CD8-positive, alpha-beta memory T cell (primary cell): ENCODE data around the gene CYP17A1. TPM values are rescaled to one million over a fixed set of nuclear protein-coding genes. Genes with fewer than 3 reads are reported as not detected.

Experiments used
- CTCF ChIA-PET: fragments of 350-600 bp; sonication (Branson Sonifier 250); formaldehyde crosslinking; loops from one replicate; lab custom pipeline; 2021; ENCODE audit warnings: antibody characterized with exemption; lab: Charles Lee
- POLR2A ChIA-PET: fragments of 350-600 bp; sonication (Branson Sonifier 250); formaldehyde crosslinking; loops from one replicate; lab custom pipeline; 2021; ENCODE audit warnings: antibody characterized with exemption; lab: Charles Lee
- DNase-seq, 5 donors: peaks; one replicate each; pipeline versions ENCODE4 v3.0.0 to v3.0.0-alpha.2; 2020 to 2022; ENCODE audit warnings: mixed read lengths in 1 of 5
- H3K27ac ChIP-seq: one replicate; pipeline ENCODE4 v1.7.0; 2013; ENCODE audit warnings: low read depth, mild to moderate bottlenecking, low read length, moderate library complexity
- H3K27me3 ChIP-seq: 2 replicates; pipeline ENCODE4 v1.7.0; 2013; ENCODE audit warnings: low read length, mild to moderate bottlenecking; ENCODE audit not compliant: insufficient read depth, poor library complexity, severe bottlenecking
- H3K36me3 ChIP-seq: 2 replicates; pipeline ENCODE4 v1.7.0; 2013; ENCODE audit warnings: mild to moderate bottlenecking, low read length, moderate library complexity; ENCODE audit not compliant: insufficient read depth
- H3K4me1 ChIP-seq: 2 replicates; pipeline ENCODE4 v1.7.0; 2013; ENCODE audit warnings: mild to moderate bottlenecking, low read length, moderate library complexity; ENCODE audit not compliant: insufficient read depth
- H3K4me3 ChIP-seq: 2 replicates; pipeline ENCODE4 v1.7.0; 2013; ENCODE audit warnings: mild to moderate bottlenecking, low read length
- H3K9me3 ChIP-seq: 2 replicates; pipeline ENCODE4 v1.7.0; 2013; ENCODE audit warnings: mild to moderate bottlenecking, low read length
- H3K27ac Mint-ChIP-seq, 8 donors: one replicate each; pipeline ENCODE4 v1.8.0; 2020 to 2021; ENCODE audit warnings: mixed read lengths in 8 of 8, mild to moderate bottlenecking in 6 of 8, inconsistent platforms in 3 of 8, moderate library complexity in 3 of 8
- H3K27me3 Mint-ChIP-seq, 2 donors: one replicate each; pipeline ENCODE4 v1.8.0; 2020 to 2021; ENCODE audit warnings: mixed read lengths in 2 of 2, mild to moderate bottlenecking in 1 of 2, moderate library complexity in 1 of 2
- H3K36me3 Mint-ChIP-seq, 3 donors: one replicate each; pipeline ENCODE4 v1.8.0; 2020 to 2021; ENCODE audit warnings: mixed read lengths in 3 of 3, inconsistent platforms in 1 of 3, mild to moderate bottlenecking in 1 of 3
- H3K4me1 Mint-ChIP-seq, 3 donors: one replicate each; pipeline ENCODE4 v1.8.0; 2020 to 2021; ENCODE audit warnings: mixed read lengths in 3 of 3, inconsistent platforms in 1 of 3, mild to moderate bottlenecking in 1 of 3
- H3K4me3 Mint-ChIP-seq, 7 donors: one replicate each; pipeline ENCODE4 v1.8.0; 2020 to 2021; ENCODE audit warnings: mixed read lengths in 7 of 7, mild to moderate bottlenecking in 6 of 7, moderate library complexity in 4 of 7, inconsistent platforms in 2 of 7
- H3K9me3 Mint-ChIP-seq, 5 donors: one replicate each; pipeline ENCODE4 v1.8.0; 2020 to 2022; ENCODE audit warnings: mixed read lengths in 5 of 5, mild to moderate bottlenecking in 3 of 5, moderate library complexity in 2 of 5, inconsistent platforms in 1 of 5
- polyA plus RNA-seq: library from polyadenylated mRNA; unstranded; fragments of 300-500 nt; fragmentation: Illumina TruSeq; gene quantifications from one replicate; pipeline ENCODE4 v1.2.3, GENCODE V29; 2021
- total RNA-seq, 2 experiments: library from RNA; stranded (reverse); gene quantifications; one replicate each; pipeline ENCODE4 v1.2.3, GENCODE V29; 2021

The CYP17A1 gene
- total RNA-seq: not detected
- polyA plus RNA-seq: 0.13 TPM

GRCh38 chr10:102837230-102837721, at the start of gene CYP17A1:
CYP17A1 (minus strand) TSS chr10:102837413; CDS start chr10:102837361, 52 bp downstream.
- Histone ChIP-seq H3K27me3 (no peaks in the 10 kb centered on the region), H3K27ac (no peak within 1 kb of the TSS), H3K4me3 (no peak within 1 kb of the TSS), H3K9me3 (no peaks in the 10 kb centered on the region), H3K4me1 (no peaks in the 10 kb centered on the region), H3K36me3 (no peaks in the 10 kb centered on the region)
- CTCF ChIA-PET: interaction anchor here (0.7 to 3.8 kb wide), 3 partner anchors 9 to 407 kb away, joined by 3 to 13 read pairs (median 3); no protein-coding TSS in a partner anchor
- Mint-ChIP-seq H3K27me3 (peaks cover 10 to 31% of the 10 kb centered on the region in 2 donors), H3K4me1 (no peaks in the 10 kb centered on the region), H3K4me3 (no peak within 1 kb of the TSS), H3K36me3 (peaks cover 0 to 10% (median 0%) of the 10 kb centered on the region in 3 donors), H3K27ac (peak within 1 kb of the TSS in 1 of 8 donors; percentile 74), H3K9me3 (peaks cover 8 to 14% (median 11%) of the 10 kb centered on the region in 5 donors)
- DNase-seq: no peak
- POLR2A ChIA-PET: no interaction called here

- H3K27me3 Mint-ChIP-seq: no peaks in the 10 kb centered on the region
- peaks cover 0 to 5% (median 4%) of the 10 kb centered on the region in 3 donors for H3K36me3 Mint-ChIP-seq
- CTCF ChIA-PET: no interaction called here
- POLR2A ChIA-PET: no interaction called here
- H3K36me3 ChIP-seq: no peaks in the 10 kb centered on the region
- no peak overlapping the region for H3K4me3 ChIP-seq
- no peaks in the 10 kb centered on the region for H3K9me3 ChIP-seq
- DNase-seq: no peak
- H3K27ac Mint-ChIP-seq: no peak overlapping the region
- H3K4me1 ChIP-seq: no peaks in the 10 kb centered on the region
- H3K27me3 ChIP-seq: no peaks in the 10 kb centered on the region
- no peak overlapping the region for H3K4me3 Mint-ChIP-seq
- no peaks in the 10 kb centered on the region for H3K4me1 Mint-ChIP-seq
- H3K27ac ChIP-seq: no peak overlapping the region
- no peaks in the 10 kb centered on the region for H3K9me3 Mint-ChIP-seq
Measured at GRCh38 chr10:102880256-102880655, 43.0 kb upstream of the CYP17A1 start.

GRCh38 chr10:102878629-102879028, 41.4 kb upstream of the CYP17A1 start:
- ChIA-PET CTCF (interaction anchor here (0.6 kb wide), 1 partner anchor 584 kb away, joined by 6 read pairs; no protein-coding TSS in a partner anchor), POLR2A (no interaction called here)
- H3K9me3 ChIP-seq: no peaks in the 10 kb centered on the region
- no peaks in the 10 kb centered on the region for H3K36me3 ChIP-seq
- H3K27ac Mint-ChIP-seq: no peak overlapping the region
- no peaks in the 10 kb centered on the region for H3K9me3 Mint-ChIP-seq
- peaks cover 0 to 6% (median 5%) of the 10 kb centered on the region in 3 donors for H3K36me3 Mint-ChIP-seq
- H3K4me1 Mint-ChIP-seq: no peaks in the 10 kb centered on the region
- no peaks in the 10 kb centered on the region for H3K4me1 ChIP-seq
- no peak overlapping the region for H3K4me3 ChIP-seq
- H3K27ac ChIP-seq: no peak overlapping the region
- H3K4me3 Mint-ChIP-seq: no peak overlapping the region
- H3K27me3 ChIP-seq: no peaks in the 10 kb centered on the region
- no peaks in the 10 kb centered on the region for H3K27me3 Mint-ChIP-seq
- DNase-seq: no peak

- no peaks in the 10 kb centered on the region for H3K27me3 ChIP-seq
- no peak overlapping the region for H3K4me3 ChIP-seq
- no peaks in the 10 kb centered on the region for H3K36me3 ChIP-seq
- H3K4me1 Mint-ChIP-seq: no peaks in the 10 kb centered on the region
- H3K4me3 Mint-ChIP-seq: no peak overlapping the region
- no peak overlapping the region for H3K27ac Mint-ChIP-seq
- H3K9me3 Mint-ChIP-seq: no peaks in the 10 kb centered on the region
- peaks cover 0 to 10% of the 10 kb centered on the region in 2 donors for H3K27me3 Mint-ChIP-seq
- H3K36me3 Mint-ChIP-seq: peaks cover 0 to 6% (median 5%) of the 10 kb centered on the region in 3 donors
- CTCF ChIA-PET: no interaction called here
- no peaks in the 10 kb centered on the region for H3K9me3 ChIP-seq
- no peak for DNase-seq
- H3K4me1 ChIP-seq: no peaks in the 10 kb centered on the region
- H3K27ac ChIP-seq: no peak overlapping the region
- POLR2A ChIA-PET: no interaction called here
Measured at GRCh38 chr10:102876747-102877153, 39.5 kb upstream of the CYP17A1 start.

- CTCF ChIA-PET: no interaction called here
Measured at GRCh38 chr10:102872163-102872562, 35.0 kb upstream of the CYP17A1 start.

GRCh38 chr10:102870221-102870620, 33.0 kb upstream of the CYP17A1 start:
- ChIA-PET POLR2A (no interaction called here), CTCF (no interaction called here)
- peaks cover 4 to 6% (median 4%) of the 10 kb centered on the region in 3 donors for H3K36me3 Mint-ChIP-seq
- H3K9me3 Mint-ChIP-seq: no peaks in the 10 kb centered on the region
- no peak overlapping the region for H3K27ac ChIP-seq
- peaks cover 27 to 34% of the 10 kb centered on the region in 2 donors for H3K27me3 Mint-ChIP-seq
- no peaks in the 10 kb centered on the region for H3K4me1 ChIP-seq
- no peak overlapping the region for H3K4me3 ChIP-seq
- H3K9me3 ChIP-seq: no peaks in the 10 kb centered on the region
- H3K36me3 ChIP-seq: no peaks in the 10 kb centered on the region
- no peak for DNase-seq
- no peak overlapping the region for H3K27ac Mint-ChIP-seq
- H3K4me1 Mint-ChIP-seq: peaks cover 7 to 19% (median 10%) of the 10 kb centered on the region in 3 donors
- peaks cover 2% of the 10 kb centered on the region for H3K27me3 ChIP-seq
- H3K4me3 Mint-ChIP-seq: peak overlapping the region in 1 of 7 donors; percentile 61

More at GRCh38 chr10:102872163-102872562, 35.0 kb upstream of the CYP17A1 start:
- Mint-ChIP-seq H3K4me3 (no peak overlapping the region), H3K9me3 (no peaks in the 10 kb centered on the region), H3K27me3 (peaks cover 27 to 34% of the 10 kb centered on the region in 2 donors), H3K4me1 (peaks cover 7 to 19% (median 10%) of the 10 kb centered on the region in 3 donors), H3K27ac (no peak overlapping the region), H3K36me3 (peaks cover under 1 to 8% (median 4%) of the 10 kb centered on the region in 3 donors)
- H3K27ac ChIP-seq: no peak overlapping the region
- peaks cover 2% of the 10 kb centered on the region for H3K27me3 ChIP-seq
- no peaks in the 10 kb centered on the region for H3K36me3 ChIP-seq
- no peak overlapping the region for H3K4me3 ChIP-seq
- POLR2A ChIA-PET: no interaction called here
- no peaks in the 10 kb centered on the region for H3K9me3 ChIP-seq
- no peak for DNase-seq
- H3K4me1 ChIP-seq: no peaks in the 10 kb centered on the region

GRCh38 chr10:102869258-102870198, 32.3 kb upstream of the CYP17A1 start, which contains the start of gene AS3MT:
AS3MT (plus strand) TSS chr10:102869470; CDS start chr10:102869593, 123 bp downstream.
- no peak within 1 kb of the TSS for H3K4me3 ChIP-seq
- H3K27ac Mint-ChIP-seq: peak within 1 kb of the TSS in 1 of 8 donors; percentile 11
- no peaks in the 10 kb centered on the region for H3K36me3 ChIP-seq
- ChIA-PET POLR2A (no interaction called here), CTCF (no interaction called here)
- no peak within 1 kb of the TSS for H3K27ac ChIP-seq
- peaks cover 2% of the 10 kb centered on the region for H3K27me3 ChIP-seq
- peaks cover 7 to 19% (median 10%) of the 10 kb centered on the region in 3 donors for H3K4me1 Mint-ChIP-seq
- H3K36me3 Mint-ChIP-seq: peaks cover 4 to 9% (median 8%) of the 10 kb centered on the region in 3 donors
- no peaks in the 10 kb centered on the region for H3K9me3 ChIP-seq
- DNase-seq: no peak
- H3K27me3 Mint-ChIP-seq: peaks cover 27 to 34% of the 10 kb centered on the region in 2 donors
- H3K9me3 Mint-ChIP-seq: no peaks in the 10 kb centered on the region
- peak within 1 kb of the TSS in 5 of 7 donors; percentile 33 to 83 (median 53) for H3K4me3 Mint-ChIP-seq
- H3K4me1 ChIP-seq: no peaks in the 10 kb centered on the region

- H3K27ac Mint-ChIP-seq: peak overlapping the region in 1 of 8 donors; percentile 11
- ChIA-PET CTCF (no interaction called here), POLR2A (no interaction called here)
- H3K27me3 Mint-ChIP-seq: peaks cover 27 to 34% of the 10 kb centered on the region in 2 donors
- no peaks in the 10 kb centered on the region for H3K9me3 Mint-ChIP-seq
- H3K27ac ChIP-seq: no peak overlapping the region
- peaks cover 7 to 19% (median 10%) of the 10 kb centered on the region in 3 donors for H3K4me1 Mint-ChIP-seq
- DNase-seq: no peak
- H3K4me1 ChIP-seq: no peaks in the 10 kb centered on the region
- peaks cover 6 to 11% (median 8%) of the 10 kb centered on the region in 3 donors for H3K36me3 Mint-ChIP-seq
- H3K27me3 ChIP-seq: peaks cover 2% of the 10 kb centered on the region
- H3K36me3 ChIP-seq: peaks cover 2% of the 10 kb centered on the region
- H3K4me3 Mint-ChIP-seq: peak overlapping the region in 4 of 7 donors; percentile 28 to 50 (median 35)
- no peaks in the 10 kb centered on the region for H3K9me3 ChIP-seq
- no peak overlapping the region for H3K4me3 ChIP-seq
Measured at GRCh38 chr10:102868911-102869257, 31.7 kb upstream of the CYP17A1 start.
